GM12873 (cell line): ENCODE measurements around the gene GHITM.

ENCODE experiments used
- TF ChIP-seq, protein P1 (sequence below): IDR thresholded peaks from 2 replicates; pipeline ENCODE4 v1.5.1; 2012; ENCODE audit warnings: low read depth, mild to moderate bottlenecking, moderate library complexity, low read length, control low read depth; ENCODE audit not compliant: insufficient read depth; ENCODE audit errors: missing control alignments

Gene GHITM, protein sequence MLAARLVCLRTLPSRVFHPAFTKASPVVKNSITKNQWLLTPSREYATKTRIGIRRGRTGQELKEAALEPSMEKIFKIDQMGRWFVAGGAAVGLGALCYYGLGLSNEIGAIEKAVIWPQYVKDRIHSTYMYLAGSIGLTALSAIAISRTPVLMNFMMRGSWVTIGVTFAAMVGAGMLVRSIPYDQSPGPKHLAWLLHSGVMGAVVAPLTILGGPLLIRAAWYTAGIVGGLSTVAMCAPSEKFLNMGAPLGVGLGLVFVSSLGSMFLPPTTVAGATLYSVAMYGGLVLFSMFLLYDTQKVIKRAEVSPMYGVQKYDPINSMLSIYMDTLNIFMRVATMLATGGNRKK

DNA sequence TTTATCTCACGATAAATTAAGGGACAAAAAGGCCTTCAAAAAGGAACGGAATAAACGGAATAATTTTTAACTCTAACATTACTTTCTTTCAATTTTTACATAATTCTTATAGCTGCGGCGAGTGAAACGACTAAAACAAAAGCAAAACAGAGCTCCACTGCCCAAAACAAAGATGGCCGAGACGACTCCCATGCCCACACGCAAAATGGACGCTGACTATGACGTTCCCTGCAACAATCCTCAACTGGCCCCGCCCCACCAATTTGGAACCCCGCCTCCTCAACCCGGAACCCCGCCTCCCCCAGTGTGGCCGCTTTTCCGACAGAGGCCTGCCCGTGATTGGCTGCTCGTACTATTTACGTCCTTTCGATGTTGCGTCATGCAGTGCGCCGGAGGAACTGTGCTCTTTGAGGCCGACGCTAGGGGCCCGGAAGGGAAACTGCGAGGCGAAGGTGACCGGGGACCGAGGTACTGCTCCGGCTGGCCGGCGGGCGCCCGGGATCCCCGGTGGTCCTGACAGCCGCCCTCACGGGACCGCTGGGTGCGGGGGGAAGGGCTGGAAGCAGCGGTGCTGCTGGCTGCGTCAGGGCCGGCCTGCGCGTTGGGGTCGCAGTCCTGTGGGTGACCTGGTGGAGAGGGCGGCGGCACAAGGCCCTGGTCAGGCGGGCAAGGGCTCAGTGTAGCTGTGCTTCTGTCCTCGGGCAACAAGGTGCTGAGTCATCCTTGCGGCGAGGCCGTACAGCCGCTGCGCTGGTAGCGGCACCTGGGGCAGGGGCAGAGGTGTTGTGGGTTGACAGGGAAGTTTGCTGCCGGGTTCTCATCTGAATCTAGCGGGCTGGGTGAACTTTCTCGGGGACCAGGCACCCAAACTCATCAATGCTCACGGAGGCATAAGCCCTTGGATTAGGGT lies at the start of gene GHITM:
Gene GHITM, plus strand, starts transcription at position 384 of the 910 bp plus-strand sequence. CDS start 1,992 bp downstream, outside the sequence.
- TF ChIP-seq, protein P1, sequence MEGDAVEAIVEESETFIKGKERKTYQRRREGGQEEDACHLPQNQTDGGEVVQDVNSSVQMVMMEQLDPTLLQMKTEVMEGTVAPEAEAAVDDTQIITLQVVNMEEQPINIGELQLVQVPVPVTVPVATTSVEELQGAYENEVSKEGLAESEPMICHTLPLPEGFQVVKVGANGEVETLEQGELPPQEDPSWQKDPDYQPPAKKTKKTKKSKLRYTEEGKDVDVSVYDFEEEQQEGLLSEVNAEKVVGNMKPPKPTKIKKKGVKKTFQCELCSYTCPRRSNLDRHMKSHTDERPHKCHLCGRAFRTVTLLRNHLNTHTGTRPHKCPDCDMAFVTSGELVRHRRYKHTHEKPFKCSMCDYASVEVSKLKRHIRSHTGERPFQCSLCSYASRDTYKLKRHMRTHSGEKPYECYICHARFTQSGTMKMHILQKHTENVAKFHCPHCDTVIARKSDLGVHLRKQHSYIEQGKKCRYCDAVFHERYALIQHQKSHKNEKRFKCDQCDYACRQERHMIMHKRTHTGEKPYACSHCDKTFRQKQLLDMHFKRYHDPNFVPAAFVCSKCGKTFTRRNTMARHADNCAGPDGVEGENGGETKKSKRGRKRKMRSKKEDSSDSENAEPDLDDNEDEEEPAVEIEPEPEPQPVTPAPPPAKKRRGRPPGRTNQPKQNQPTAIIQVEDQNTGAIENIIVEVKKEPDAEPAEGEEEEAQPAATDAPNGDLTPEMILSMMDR, result peak; percentile 45

DNA sequence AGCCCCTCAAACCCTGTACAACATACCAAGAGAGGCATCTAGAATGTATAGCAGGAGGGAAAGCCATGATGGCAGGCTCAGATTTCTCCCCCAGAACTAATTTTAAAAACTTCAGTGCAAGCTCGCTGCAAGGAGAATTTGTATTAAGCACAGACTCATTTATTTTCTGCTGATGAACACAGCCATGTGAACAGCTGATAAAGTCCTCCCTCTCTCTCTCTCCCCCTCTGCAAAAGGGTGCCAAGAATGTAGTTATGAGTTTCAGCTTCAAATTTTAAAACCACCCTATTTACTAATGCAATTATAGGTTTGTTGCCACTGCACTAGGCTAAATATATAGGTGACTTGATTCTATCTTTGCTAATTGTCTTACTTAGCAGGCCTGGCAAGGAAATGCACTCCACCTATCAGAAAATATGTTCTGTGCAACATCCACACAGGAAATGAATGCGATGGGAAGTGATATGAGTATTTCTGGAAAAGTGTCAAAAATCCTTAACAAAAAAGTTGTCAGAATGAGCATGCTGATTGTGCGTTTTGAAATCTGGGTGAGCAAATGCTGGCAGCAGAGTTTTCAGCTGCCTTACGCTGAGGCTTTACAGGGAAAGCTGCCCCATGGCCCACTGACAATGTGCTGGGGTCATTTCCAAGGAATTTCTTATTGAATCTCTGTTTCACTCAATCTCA lies 43.4 kb upstream of the GHITM start:
- TF ChIP-seq, protein P1, result no peak

DNA sequence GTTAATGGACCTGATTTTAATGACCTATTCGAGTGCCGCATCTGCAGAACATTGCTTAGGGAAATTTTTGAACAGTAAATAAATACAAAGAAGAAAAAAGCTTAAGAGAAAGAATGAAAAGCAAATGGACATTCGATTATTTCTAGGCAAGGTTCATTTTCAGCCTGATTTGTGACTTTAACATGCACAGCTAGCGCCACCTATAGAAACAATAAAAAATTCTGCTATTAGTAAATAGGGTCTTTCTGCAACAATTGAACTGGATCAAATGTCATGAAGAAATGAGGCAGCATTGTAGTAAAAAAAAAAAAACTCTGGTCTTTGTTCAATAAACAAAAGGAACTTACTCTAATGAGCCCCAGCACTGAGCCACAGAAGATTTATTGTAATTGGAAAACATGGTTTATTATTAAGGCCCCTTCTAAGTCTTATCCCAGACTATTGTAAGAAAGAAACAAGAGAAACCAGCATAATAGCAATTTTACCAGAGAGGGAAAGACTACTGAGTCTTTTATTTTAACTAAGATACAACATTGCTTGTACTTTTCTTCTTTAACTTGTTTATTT lies 41.4 kb upstream of the GHITM start:
- TF ChIP-seq, protein P1, result peak; percentile 54

DNA sequence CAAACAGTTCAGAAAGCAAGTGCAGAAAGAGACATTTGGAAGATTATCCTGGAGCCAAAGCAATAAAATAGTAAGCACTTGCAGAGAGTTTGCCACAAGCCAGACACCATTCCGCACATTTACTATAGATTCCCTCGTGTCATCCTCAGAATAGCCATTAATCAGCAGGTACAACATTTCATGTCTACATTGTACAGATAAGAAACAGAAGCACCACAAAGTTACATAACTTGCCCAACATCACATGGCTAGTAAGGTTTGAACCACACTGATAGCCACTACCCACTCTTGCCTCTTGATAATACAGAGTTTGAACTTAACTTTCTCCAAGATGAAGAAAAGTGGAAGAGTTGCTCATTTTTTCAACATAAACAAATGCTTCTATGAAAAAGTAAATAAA lies 40.6 kb upstream of the GHITM start:
- TF ChIP-seq, protein P1, result no peak

DNA sequence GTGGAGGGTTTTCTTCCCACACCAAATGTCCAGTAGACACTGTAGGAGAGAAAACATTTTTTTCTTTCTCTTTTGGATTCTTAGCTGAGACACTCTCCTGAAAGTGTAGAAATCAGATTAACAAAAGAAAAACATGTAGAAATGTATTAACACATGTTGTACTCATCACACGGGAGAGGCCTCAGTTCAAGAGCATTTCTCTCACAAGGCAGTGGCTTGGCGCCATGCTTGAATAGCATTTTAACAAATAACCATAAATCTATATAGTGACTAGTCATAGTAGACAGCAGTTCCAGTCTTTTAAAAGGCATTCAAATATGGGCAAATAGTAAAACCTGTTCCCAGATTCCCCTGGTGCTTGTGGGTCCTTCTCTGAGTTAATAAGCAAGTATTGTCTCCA lies 38.3 kb upstream of the GHITM start:
- TF ChIP-seq, protein P1, result no peak

DNA sequence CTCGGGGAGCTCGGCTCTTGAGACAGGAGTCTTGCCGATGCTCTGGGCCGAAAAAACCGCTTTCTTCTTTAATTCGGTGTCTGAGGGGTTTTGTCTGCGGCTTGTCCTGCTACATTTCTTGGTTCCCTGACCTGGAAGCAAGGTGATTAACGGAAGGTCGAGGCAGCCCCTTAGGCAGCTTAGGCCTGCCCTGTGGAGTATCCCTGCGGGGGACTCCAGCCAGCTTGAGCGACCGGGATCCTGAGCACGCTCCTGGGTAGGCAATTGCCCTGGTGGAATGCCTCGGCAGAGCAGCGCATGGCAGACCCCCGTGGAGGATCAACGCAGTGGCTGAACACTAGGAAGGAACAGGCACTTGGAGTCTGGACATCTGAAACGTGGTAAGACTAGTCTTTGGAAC lies 30.5 kb upstream of the GHITM start:
- TF ChIP-seq, protein P1, result no peak
